Neutrophil (primary cell): ENCODE measurements around the gene ADAMTSL1.

ENCODE experiments used
- H3K27ac ChIP-seq: fragments of 200-600 bp; sonication (generic); 2 replicates; pipeline ENCODE4 v1.5.1; 2016; ENCODE audit warnings: mild to moderate bottlenecking, moderate library complexity
- H3K27me3 ChIP-seq: fragments of 200-600 bp; sonication (generic); 2 replicates; pipeline ENCODE4 v1.6.0; 2016; ENCODE audit warnings: mild to moderate bottlenecking
- H3K36me3 ChIP-seq: fragments of 200-600 bp; sonication (generic); 2 replicates; pipeline ENCODE4 v1.5.1; 2017
- H3K4me1 ChIP-seq, 2 experiments: fragments of 200-600 bp in 1 of 2; sonication (generic) in 1 of 2; 1 replicate in 1 of 2; 2 replicates in 1 of 2; pipeline versions ENCODE4 v1.5.1 to v1.6.1; 2013 to 2016; ENCODE audit warnings: low read depth in 1 of 2, low read length in 1 of 2, mild to moderate bottlenecking in 1 of 2, moderate library complexity in 1 of 2; ENCODE audit not compliant: control insufficient read depth in 1 of 2, insufficient read depth in 1 of 2
- H3K4me3 ChIP-seq, 2 experiments: fragments of 200-600 bp in 1 of 2; sonication (generic) in 1 of 2; 1 replicate in 1 of 2; 2 replicates in 1 of 2; pipeline ENCODE4 v1.5.1; 2013 to 2016; ENCODE audit warnings: low read depth in 1 of 2, low read length in 1 of 2, mild to moderate bottlenecking in 1 of 2, moderate library complexity in 1 of 2
- H3K9me3 ChIP-seq: fragments of 200-600 bp; sonication (generic); 2 replicates; pipeline ENCODE4 v1.5.1; 2016
- TF ChIP-seq, protein P1 (sequence below): fragments of 200-600 bp; sonication (generic); IDR thresholded peaks from 2 replicates; pipeline ENCODE4 v1.5.1; 2016; ENCODE audit warnings: antibody characterized with exemption

The ADAMTSL1 gene

DNA sequence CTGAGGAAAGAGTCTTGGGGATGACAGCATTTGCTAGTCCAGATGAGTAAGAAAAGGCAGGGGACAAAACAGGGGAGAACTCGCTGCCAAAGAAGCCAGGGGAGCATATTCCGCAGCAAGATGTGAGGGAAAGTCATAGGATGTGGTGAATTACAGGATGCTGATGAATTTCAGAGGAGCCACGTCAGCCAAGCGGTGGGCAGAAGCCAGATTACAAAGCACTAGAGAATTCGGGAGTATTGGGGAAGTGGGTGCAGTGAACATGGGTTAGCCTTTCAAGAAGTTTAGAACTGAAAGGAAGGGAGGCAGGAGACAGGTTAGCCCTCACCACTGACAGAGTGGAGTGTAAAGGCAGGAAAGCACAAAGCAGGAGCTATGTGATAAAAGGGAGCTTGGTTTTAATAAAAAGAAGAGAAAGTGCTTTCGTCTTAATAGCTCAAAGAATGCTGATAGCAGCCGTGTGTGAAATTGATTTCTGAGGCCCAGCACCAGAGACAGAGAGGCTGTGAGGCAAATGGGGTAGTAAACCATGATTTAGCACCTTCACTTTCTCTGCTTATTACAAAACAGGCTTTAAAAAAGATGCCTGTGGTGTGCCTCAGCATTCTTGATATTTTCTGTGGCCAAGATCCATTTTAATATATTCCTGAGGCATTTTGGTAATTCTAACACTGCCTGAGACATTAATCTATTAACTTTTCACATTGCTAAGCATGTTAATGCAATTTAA, 16.9 kb downstream of the ADAMTSL1 start:
- no peak overlapping the region for H3K4me3 ChIP-seq
- H3K4me1 ChIP-seq: no peaks in the 10 kb centered on the region
- H3K9me3 ChIP-seq: no peaks in the 10 kb centered on the region
- TF ChIP-seq, protein P1, sequence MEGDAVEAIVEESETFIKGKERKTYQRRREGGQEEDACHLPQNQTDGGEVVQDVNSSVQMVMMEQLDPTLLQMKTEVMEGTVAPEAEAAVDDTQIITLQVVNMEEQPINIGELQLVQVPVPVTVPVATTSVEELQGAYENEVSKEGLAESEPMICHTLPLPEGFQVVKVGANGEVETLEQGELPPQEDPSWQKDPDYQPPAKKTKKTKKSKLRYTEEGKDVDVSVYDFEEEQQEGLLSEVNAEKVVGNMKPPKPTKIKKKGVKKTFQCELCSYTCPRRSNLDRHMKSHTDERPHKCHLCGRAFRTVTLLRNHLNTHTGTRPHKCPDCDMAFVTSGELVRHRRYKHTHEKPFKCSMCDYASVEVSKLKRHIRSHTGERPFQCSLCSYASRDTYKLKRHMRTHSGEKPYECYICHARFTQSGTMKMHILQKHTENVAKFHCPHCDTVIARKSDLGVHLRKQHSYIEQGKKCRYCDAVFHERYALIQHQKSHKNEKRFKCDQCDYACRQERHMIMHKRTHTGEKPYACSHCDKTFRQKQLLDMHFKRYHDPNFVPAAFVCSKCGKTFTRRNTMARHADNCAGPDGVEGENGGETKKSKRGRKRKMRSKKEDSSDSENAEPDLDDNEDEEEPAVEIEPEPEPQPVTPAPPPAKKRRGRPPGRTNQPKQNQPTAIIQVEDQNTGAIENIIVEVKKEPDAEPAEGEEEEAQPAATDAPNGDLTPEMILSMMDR: no peak
- no peaks in the 10 kb centered on the region for H3K27me3 ChIP-seq
- H3K27ac ChIP-seq: no peak overlapping the region
- H3K36me3 ChIP-seq: no peaks in the 10 kb centered on the region

DNA sequence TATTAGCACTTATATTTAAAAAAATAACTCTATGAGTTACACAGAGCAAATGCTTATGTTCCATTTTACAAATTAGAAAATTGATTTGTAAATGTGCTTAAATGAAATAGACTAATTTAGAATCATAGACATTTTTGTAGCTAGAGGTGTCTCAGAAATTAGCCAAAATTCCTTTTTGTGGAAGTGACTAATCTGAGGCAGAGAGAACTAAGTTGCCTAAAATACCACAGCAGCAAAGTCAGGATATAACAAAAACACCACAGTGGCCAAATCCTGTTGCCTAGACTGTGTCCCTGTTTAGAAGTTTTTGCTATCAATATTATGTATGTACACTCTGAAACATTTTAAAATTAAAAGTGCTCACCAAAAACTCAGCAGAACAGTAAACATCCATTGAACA, 18.7 kb downstream of the ADAMTSL1 start:
- Histone ChIP-seq H3K9me3 (no peaks in the 10 kb centered on the region), H3K4me3 (no peak overlapping the region), H3K27me3 (no peaks in the 10 kb centered on the region), H3K4me1 (no peaks in the 10 kb centered on the region), H3K27ac (no peak overlapping the region), H3K36me3 (no peaks in the 10 kb centered on the region)
- TF ChIP-seq, protein P1: no peak

DNA sequence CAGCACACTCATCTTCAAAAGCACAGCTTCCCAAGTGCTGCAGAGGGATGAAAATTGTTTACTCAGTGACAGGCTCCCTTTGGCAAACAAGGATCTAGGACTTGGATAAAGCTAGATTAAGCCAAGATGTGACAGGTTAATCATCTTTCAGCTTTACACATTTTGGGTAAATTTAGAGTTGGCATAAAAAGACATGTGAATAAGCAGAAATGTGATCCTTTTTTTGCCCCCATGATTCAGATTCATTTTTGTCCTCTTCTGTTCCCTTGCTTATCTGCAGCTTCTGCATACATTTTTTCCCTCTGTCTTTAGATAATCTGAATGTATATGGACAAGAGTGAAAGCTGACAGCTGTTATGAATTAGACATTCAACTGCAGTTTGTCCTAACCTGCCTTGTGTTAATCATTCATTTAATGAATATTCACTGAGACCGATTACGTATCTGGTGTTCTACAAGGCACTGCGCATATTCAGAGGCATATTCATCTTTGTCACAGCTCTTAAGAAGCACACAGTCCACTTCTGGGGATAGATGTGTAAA, 19.6 kb downstream of the ADAMTSL1 start:
- no peak overlapping the region for H3K27ac ChIP-seq
- H3K4me3 ChIP-seq: no peak overlapping the region
- TF ChIP-seq, protein P1: no peak
- H3K36me3 ChIP-seq: no peaks in the 10 kb centered on the region
- no peaks in the 10 kb centered on the region for H3K4me1 ChIP-seq
- H3K9me3 ChIP-seq: no peaks in the 10 kb centered on the region
- no peaks in the 10 kb centered on the region for H3K27me3 ChIP-seq

DNA sequence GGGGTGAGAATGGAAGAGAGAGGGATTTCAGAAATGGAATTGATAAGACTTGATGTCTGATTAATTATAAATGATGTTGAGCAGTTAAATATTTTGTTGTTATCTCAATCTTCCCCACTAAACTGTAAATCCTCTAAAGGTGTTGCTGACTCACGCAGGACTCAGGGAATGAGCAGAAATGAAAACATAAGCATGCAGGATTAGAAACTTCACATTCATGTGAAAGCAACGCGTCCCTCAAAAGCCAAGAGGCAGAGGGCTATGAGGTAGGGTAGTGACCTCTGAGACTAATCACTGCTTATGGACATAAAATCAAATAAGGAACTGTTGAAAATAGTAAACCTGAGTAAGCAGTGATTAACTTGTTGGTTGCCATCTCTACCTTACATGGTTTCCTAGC, 21.1 kb downstream of the ADAMTSL1 start:
- H3K27ac ChIP-seq: no peak overlapping the region

DNA sequence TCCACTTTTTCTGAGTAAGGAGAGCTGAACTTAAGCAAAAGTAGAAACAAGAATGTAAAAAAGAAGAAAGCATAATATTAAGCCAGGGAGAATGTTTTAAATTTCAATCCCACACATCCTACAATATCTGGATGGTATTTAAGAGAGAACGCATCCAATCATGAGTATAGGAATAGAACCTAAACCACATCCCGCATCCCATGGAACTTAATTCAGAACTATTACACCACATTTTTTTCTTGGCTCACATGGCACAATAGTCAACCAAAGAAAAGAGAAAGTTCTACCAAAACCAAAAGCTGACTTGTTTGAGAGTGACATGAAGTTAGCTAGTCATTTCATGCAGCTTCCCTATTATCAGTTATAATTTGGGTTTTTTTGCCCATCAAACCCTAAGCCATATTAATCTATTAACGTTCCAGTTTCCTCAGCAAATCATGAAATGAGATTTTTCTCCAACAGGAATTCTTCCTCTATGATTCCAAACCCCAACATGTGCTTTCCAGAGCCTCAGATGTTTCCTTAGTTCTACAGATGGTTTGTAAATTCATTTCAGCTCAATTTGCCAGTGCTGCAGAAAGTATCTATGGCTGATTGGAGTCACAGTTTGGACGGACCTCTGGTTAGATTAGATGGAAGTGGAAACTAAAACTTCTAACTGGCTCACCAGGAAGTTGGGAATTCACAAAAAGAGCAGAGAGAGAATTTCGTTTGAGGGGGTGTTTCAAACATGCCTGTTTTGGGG, 22.5 kb downstream of the ADAMTSL1 start:
- Histone ChIP-seq H3K4me1 (no peaks in the 10 kb centered on the region), H3K36me3 (no peaks in the 10 kb centered on the region), H3K9me3 (no peaks in the 10 kb centered on the region), H3K27ac (no peak overlapping the region), H3K4me3 (no peak overlapping the region), H3K27me3 (no peaks in the 10 kb centered on the region)
- TF ChIP-seq, protein P1: no peak

More for the DNA sequence above, 21.1 kb downstream of the ADAMTSL1 start:
- Histone ChIP-seq H3K4me3 (no peak overlapping the region), H3K4me1 (no peaks in the 10 kb centered on the region), H3K36me3 (no peaks in the 10 kb centered on the region), H3K27me3 (no peaks in the 10 kb centered on the region), H3K9me3 (no peaks in the 10 kb centered on the region)
- TF ChIP-seq, protein P1: no peak
